HG03280 (cell line): ENCODE data around the gene KRT80.

Experiments used
- ATAC-seq: cut with Tn5 transposase; IDR thresholded peaks from one replicate; pipeline ENCODE4 v1.9.1; 2021; ENCODE audit warnings: mild to moderate bottlenecking, moderate library complexity; ENCODE audit not compliant: unreplicated experiment

Gene KRT80

DNA sequence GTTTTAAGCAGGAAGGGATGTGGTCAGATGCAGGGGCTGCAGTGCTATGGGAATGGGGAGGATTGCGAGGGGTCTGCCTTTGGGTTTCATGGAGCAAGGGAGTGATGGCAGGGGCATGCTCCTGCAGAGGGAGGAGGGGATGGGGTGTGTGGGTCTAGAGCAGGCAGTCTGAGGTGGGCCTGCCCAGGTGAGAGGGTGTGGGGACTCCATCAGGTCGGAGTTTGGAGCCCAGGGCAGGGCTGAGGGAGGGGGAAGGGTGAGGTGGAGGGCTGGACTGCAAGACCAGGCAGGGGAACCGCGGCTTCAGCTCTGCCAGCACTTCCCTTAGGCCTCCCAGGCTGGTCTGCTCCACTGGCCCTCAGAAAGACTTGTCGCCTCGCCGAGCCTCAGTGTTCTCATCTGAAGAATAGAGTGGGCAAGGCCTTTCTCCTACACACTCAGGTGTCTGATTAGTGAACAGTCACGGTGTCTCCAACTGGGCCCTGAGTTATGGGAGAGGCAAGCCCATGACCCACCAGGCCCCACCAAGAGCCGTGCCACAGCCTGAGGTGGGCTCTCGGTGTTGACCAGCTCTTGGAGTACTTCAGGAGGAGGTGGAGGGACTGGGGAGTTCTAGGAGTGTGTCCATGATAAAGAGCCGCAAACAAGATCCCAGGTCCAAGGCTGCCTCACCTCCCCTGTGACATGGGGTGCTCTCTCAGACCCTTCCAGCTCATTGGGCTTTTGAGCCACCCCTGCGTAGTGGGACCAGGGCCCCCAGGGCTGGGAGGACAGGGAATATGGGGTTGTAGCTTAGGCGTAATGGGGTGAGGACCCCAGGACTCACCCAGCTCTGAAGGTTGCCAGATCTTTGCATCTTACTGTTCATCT, 20.1 kb upstream of the KRT80 start:
- no peak for ATAC-seq

DNA sequence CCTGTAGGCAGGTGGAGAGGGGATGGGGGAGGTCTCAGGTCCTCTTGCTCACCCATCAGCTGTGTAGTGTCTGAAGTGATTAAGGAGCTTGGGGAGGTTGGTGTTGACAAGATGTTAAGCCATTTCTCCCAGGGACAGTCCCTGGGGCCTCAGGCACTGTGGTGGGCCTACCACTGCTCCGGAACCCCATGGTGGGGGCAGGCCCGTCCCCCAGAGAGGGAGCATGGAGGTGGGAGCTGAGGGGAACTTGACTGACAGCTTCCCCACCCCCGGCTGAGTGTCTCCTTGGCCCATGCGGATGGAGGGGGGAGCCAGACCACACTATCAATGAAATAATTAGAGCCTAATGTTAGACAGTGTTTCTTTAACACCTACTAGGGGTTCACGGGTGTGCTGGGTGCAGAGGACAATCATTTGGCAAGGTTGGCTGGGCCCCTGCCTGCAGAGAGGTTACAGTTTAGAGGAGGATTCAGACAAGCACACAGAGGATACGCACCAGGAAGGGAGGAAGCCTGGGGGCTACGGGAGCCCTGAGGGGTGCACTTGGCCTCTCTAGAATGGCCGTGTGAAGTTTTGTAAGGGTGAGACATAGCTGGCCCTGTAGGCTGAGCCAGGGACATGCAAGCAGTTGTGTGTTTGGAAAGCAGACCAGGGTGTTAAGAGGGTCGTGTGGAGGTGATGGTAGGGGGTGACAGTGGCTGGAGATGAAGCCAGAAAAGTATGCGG, 19.3 kb upstream of the KRT80 start:
- ATAC-seq: no peak

GRCh38 chr12:52210186-52210924, 18.5 kb upstream of the KRT80 start:
- no peak for ATAC-seq

- ATAC-seq: no peak
Measured at GRCh38 chr12:52209321-52209720, 17.5 kb upstream of the KRT80 start.

DNA sequence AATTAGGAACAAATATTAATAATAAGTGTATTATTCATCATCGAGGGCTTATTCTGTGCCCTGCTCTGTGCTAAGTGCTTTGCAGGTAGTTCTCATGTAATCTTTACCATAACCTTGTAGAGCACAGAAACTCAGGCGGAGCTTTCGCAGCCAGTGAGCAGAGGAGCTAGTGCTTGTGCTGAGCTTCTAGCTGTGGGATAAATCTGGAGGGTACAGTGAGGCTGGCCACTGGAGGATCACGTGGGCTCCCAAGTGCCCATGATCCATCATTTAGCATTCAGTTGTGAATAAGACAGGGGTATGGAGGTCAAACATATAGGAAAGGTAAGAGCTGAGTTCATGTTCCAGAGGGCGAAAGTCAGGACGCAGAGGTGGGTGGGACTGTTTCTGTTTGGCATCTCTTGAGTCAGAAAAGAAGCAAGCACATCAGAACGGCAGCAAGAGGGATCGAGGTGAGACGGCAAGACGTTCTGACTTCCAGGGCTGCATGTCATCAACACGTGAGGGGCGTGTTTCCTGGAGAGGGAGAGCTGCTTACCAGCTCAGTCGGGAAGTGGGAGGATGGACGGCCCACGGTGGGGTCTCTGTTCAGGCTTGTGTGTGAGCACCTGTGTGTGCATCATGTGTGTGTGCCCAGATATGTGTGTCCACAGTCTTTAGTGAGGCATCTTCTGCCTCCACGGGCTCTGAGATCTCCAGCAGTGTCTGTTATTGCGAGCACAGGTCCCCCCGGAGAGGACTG, 16.8 kb upstream of the KRT80 start:
- ATAC-seq: no peak

DNA sequence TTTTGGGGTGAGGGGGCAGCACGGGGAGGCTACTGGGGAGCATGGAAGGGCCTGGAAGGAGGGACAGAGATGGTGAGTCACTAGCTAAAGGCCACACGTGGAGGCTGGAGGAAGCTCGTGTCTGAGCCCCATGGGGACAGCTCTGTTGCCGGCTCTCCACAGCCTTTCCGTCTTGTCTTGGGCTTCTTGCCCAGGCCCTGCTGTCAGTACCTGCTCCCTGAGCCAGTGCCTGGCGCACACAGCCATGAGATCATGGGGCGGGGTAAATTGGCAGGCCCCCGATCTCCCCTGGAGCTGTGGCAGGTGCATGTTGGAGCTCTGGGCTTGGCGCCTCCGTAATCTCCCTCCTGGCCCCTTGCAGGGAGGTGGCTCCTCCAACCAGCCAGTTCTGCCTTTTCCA, 16.1 kb upstream of the KRT80 start:
- ATAC-seq: no peak

GRCh38 chr12:52207106-52207505, 15.3 kb upstream of the KRT80 start:
- no peak for ATAC-seq

GRCh38 chr12:52206304-52207040, 14.7 kb upstream of the KRT80 start:
- ATAC-seq: no peak

DNA sequence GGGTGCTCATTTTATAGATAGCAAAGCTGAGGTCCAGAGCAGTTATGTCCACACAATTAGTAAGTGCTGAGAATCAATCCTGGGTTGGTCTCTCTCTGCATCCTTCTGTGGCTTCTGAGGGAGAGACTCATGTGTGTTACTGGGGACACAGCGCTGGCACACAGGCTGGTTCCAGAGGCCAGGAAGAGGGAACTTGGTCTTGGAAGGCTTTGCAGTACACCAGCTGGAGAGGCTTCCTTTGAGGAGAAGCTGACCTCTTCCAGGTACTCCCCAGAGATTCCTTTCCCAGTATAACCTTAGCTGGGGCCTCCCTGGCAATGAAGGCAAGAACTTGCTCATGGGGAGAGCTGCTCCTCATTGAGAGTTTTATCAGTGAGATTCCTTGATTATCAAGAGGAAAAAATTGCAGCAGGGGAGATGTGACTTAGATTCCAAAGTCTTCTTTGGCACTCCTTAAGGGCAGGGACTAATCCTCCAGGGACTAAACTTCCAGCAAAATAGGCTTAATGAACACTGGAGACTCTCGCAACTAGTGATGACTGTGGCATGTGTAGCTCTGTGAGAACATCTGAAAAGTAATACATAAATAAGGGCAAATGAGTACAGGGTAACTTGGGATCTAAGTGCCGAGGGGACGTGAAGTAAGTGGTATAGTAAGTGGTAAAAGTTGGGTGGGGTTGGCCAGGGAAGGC, 13.9 kb upstream of the KRT80 start:
- ATAC-seq: no peak

DNA sequence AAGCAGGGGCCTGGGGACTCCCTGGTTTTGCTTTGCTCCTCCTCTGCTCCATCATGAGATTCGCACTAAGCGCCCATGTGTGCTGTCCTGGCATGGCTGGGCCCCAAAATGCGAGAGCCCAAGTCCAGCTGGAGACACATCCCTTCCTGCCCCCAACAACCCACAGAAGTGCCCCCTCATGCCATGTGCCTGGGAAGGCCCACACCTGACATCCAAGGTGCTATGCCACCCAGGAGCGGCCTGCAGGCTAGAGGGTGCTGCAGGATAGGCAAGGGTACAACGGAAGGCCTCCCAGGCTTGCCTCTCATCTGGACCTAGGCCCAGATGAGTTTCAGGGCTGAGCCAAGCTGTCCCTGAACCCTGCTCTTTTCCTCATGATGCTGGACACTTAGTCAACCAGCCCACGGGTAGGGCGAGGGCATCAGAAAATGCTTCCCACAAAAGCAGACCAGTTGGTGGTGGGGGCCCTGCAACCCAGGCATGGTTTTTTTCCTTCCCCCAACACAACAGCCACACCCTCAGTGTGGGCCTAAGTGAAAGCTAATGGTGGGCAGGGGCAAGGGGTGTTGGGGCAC, 13.2 kb upstream of the KRT80 start:
- no peak for ATAC-seq

- ATAC-seq: no peak
Measured at GRCh38 chr12:52204095-52204930, 12.5 kb upstream of the KRT80 start.

DNA sequence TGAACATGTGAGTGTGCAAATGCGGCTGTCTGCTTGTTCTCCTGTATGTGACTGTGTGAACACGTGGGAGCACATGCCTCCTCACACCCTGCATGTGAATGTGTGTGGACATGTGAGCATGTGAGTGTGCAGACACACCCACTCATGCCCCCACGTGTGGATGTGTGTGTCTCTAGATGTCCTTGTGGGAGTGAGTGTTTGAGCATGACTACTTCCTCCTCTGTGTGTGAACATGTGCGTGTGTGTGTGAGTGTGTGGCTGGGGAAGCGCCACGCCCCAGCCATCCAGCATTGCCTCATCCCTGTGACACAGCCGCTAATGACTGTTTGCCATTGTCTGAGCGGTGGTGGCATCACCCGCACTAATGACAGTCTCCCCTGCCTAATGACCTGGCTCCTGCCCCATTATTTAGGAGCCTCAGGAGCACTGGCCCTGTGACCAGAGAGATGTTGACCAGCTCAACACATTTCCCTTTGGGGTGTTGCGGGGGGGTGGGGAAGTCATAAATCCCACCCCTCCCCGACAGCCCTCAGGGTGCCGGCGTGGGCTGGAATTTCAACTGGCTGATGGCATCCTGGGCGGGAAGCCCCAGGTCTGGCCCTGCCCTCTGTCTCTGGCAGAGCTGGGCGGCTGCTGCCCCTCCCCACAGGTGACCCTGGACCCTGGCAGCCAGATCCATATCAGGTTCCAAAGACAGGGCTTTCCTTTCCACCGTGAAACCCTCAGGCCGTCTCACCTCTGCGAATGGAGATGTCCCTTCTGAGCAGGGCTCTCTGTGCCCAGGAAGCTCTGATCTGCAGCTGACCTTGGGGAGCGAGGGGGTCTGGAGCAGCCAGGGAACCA, 11.5 kb upstream of the KRT80 start:
- ATAC-seq: no peak

- no peak for ATAC-seq
Measured at GRCh38 chr12:52202361-52203078, 10.7 kb upstream of the KRT80 start.

DNA sequence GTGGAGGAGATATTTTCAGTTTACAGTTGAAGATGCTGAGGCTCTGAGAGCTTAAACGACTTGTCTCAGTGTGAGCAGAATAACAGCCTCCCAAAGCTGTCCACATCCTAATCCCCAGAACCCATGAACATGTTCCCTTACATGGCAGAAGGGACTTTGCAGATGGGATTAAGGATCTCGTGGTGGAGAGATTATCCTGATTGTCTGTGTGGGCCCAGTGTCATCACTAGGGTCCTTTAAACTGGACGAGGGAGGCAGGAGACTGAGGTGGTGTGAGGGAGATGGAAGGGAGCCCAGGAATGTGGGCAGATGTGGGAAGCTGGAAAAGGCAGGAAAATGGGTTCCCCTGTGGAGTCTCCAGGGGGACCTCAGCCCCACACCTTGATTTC, 9.6 kb upstream of the KRT80 start:
- ATAC-seq: no peak

DNA sequence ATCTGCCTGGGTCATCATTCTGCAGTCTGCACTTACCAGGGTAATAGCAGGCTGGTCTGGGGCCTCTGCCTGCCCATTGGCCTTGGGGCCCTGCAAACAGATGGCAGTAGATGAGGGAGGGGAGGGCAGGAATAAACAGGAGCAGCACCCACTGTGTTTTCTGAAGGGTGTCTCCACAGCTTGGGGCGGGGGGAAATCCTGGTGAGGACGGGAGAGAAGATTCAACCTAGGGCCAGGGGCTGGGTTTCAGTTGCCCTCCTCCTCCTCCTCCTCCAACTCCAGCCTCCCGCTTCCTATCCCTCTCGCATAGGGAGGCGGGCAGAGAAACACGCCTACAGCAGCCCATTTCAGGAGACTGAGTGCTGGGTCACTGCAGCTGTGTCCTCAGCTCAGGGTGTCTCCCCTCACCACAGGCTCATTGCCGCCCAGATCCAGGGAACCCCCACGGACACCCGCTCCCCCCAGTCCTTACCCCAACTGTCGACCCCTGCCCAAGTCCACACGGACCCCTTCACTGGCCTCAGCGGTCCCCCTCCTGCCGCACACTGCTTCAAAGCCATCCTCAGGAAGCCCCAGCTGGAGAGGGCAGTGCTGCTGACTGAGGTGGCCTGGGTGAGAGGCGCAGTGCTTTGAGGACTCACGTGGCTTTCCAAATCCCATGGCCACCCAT, 9.1 kb upstream of the KRT80 start:
- ATAC-seq: no peak

GRCh38 chr12:52200086-52200780, 8.4 kb upstream of the KRT80 start:
- no peak for ATAC-seq
